ENCODE measurements around the gene SMIM38.

Gene SMIM38

DNA sequence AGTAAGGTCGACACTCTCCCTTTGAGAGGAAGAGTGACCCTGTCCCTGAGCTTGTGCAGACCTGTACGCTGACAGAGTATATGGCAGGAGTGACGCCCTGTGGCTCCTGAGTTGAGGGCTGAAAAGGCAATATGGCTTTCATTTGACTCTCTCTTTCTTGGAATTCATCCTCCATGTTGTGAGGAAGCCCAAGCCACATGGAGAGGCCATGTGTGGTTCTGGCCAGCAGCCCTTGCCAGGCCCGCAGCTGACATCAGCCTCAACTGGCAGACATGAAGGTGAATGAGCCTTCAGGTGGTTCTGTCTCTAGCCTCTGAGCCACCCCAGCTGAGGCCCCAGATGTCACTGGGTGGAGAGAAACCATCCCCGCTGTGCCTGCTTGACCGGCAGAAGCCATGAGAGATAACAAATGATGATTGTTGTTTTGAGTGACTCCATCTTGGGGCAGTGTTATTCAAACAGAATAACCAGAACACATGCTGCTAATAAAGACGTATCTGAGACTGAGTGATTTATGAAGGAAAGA is 31.9 kb downstream of the SMIM38 start:
- DNase-seq = no peak

DNA sequence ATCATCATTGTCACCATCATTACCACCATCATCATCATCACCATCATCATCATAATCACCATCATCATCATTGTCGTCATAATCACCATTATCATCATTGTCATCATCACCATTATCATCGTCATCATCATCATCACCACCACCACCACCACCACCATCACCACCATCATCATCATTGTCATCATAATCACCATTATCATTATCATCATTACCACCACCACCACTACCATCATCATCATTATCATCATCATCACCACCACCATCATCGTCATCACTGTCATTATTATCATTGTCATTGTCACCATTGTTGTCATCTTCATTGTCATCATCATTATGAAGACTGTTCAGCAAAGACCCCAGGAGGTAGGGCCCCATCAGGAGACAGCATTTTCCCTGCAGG is 33.3 kb downstream of the SMIM38 start:
- DNase-seq = no peak

DNA sequence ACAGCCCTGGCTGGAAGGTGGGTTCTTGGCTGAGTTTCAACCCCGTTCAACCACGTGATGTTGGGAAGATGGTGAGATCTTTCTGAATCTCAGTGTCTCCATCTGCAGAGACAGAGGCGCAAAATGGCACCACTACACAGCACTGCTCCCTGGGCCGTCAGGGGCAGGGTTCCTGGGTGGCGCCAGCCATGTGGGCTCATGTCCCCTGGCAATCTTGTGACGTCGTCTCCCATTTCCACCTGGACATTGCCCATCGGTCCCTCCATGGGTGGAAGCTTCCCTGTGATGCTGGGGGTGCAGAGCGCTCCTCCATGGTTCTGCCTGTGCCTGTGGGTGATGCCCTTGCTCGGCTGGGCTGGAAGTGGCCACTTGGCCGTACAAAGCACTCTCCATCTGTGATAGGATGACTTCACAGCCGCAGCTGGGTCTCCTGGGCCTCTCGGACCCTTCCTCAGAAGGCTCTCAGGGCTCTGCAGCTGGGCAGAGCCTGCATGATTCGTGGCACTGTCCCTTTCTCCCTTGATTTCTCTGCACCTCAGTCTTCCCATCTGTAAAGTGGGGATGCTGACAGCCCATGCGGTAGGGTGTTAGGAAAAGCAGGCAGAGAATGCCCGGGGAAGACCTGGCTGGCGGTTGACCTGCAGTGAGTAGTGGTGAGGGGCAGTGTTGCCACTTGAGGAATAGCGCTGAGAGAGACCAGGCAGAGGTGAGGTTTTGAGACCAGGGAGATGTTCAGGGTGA is 35.2 kb downstream of the SMIM38 start:
- no peak for DNase-seq

DNA sequence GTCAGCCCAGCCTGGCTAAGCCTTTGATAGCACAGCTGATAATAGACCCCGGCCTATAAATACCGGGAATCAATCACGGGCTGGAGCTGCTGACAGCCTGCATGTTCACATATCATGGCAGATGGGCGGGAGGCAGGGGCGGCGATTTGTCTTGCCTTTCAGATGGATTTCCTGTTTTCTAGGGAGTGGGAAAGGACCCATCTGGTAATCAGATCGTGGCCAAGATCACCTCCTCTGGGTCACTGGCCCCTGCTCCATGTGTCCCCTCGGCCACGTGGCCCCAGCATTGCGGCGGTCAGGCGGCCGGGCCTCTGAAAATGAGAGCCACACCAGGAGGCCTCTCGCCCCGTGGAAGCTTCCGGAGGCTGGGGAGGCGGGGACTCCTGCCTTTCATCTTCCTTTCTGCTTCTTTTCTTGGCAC is 36.6 kb downstream of the SMIM38 start:
- no peak for DNase-seq

DNA sequence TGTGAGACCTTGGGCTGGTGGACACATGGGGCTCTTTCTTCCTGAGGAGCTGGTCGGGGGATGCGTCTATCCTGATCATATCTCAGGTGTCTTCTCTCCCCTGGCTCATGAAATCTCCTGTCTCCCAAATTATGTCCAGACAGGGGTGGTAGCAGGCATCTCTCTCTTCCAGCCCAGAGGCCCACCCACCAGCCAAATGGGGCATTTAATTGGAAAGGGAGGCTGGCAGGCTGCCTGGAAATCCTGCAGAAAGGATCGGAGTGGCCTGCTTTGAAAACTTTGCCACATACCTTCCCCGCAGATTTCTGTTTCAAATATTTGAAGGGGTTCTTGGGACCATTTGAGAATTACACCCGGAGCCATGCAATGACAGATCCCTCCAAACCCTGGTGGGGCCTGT is 37.4 kb downstream of the SMIM38 start:
- DNase-seq = no peak

DNA sequence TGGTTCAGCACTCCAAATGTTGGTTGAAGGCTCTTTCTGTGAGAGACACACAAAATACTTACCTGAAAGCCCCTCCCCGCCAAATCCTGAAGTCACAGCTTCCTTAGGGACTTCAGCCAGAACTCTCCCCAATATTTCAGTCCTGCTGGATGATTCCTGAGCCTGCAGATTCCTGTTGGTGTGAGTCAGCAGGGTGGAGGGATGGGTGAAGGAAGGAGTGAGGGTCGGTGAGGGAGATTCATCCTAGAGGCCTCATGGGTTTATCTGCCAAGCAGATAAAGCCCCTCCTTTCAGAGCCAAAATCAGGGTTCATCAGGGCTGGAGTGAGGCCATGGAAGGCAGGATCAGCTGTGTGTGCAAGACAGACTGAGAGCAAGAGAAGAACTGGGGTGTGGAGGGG is 37.9 kb downstream of the SMIM38 start:
- no peak for DNase-seq

DNA sequence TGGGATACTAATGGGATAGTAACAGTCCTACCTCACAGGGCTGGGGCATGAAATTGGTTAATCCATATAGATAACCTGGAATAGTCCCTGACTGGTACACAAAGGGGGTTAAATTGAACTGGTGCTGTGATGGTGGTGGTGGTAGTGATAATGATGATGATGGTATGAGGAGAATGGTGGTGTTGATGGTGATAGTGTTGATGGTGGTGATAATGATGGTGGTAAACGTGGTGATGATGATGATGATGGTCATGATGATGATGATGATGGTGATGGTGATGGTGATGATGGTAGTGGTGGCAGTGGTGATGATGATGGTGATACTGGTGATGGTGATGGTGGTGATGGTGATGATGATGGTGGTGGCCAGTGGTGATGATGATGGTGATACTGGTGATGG is 38.7 kb downstream of the SMIM38 start:
- no peak for DNase-seq

DNA sequence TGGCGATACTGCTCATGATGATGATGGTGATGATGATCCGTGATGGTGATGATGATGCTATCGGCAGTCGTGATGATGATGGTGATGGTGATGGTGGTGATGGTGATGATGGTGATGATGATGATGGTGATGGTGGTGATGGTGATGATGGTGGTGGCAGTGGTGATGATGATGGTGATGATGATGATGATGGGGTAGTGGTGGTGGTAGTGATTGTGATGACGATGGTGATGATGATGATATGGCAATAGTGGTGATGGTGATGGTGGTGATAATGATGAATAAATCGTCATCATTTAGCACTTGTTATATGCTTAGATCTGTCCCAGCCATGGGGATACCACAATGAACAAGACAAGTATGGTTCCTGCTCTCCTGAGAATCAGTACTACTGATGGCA is 39.2 kb downstream of the SMIM38 start:
- no peak for DNase-seq

DNA sequence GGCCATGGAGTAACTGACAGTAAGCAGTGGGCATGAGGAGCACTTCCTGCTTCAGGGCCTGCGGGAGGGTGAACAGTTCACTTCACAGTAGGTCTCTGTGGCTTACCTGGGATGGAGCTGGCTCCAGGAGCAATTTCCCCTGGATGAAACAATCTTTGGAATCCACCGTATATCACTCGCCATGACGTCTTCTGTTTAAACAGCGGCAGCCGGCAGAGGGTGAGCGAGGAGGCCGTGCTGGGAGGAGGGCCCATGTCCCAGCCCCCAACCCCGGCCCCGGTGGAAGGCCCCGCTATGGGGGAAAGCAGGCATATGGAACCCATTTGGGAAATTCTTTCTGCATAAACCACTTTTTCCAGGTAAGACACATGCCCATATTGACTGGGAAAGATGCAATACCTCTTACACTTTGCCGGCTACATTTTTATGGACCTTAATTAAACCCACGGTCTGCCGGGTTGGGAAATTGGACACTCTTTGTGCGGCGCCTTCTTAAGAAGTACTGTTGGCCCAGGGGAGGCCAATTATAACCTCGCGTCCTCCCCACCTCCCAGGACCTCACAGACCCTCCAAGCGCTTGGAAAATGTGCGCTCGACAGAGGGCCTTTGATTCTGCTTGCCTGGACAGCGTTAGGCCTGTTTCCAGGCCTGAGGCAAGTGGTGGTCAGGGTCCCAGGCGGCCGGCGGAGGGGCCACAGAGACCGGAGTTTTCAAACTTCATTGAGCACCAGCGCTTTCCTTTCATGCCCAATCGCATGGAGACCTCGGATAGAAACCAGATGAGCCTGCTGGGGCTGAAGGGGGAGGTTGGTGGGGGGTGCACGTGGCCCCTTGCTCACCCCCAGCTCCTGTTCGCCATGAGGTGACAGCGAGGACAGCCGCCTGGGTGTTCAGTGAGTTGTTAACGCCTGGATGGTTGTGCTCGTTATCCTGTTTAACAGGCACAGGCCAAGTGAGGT is 40.4 kb downstream of the SMIM38 start:
- no peak for DNase-seq

DNA sequence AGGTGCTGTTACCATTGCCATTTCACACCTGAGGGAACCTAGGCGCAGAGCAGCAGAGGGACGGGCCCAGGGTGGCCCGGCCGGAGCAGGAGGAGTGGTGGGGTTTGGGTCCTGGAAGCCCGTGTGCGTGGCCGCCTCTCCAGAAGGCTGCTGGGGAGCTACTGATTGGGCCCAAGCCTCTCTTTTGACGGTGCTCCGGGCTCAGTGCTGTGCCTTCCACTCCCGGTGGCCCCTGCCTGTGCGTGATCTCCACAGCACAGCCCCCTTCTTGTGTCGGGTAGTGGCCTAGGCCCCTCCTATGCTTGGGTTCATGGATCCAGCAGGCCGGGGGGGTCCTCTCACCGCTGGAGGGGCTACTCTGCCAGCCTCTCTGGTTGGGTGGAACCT is 41.0 kb downstream of the SMIM38 start:
- no peak for DNase-seq

DNA sequence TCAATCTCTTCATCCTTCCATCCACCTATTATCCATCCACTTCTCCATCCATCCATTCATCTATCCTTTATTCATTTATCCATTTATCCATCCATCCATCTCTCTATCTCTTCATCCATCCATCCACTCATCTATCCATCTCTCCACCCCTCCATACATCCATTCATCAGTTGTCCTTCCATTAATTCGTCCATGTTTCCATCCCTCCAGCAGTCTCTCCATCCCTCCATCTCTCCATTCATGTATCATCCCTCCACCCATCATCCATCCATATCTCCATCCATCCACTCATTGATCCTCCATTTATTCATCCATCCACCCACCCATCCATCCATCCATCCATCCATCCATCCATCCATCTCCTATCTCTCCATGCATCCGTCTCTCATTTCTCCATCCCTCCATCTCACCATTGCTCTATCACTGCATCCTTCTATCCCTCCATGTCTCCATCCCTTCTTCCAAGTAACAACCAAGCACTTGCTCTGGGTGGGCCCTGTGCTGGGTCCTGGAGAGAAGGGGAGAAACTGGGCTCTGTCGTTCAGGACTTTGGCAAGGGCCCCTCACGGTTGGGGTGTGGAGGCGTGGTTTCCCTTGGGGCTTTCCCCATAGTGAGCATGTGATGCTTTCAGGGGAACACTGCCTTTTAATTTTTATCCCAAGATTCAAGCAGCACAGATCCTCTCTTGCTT is 43.3 kb downstream of the SMIM38 start:
- no peak for DNase-seq

DNA sequence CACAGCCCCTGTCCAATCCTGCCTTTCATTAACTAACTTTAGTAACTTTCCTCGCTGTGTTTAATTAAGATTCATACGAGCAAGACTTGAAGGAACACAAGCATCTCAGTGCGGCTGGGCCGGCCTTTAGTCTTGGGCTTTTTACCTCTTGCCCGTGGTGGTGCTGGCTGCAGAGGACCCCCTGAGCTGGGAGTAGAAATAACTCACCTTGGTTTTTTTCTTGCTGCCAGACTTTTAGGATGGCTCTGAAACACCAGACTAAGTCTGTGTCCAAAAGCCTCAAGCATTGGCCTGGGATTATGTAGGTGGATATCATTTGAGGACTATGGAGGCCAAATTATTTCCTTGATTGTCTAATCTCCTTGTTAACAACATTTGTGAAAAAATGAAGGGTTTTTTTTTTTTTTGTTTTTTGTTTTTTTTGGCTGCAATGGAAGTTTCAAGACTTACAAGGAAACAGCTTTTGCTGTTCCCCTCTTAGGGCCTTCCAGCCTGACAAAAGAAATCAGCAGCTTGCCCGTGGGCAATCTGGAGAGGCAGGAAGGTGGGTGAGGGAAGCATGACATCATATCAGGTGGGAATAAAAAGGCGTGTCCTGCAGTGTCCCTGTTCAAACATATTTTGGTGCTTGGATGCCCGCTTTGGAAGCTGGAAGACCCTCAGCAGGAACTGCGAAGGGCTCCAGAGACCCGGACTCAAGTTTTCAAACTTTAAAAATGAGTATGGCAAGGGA is 44.0 kb downstream of the SMIM38 start:
- peak; percentile 17 for DNase-seq

DNA sequence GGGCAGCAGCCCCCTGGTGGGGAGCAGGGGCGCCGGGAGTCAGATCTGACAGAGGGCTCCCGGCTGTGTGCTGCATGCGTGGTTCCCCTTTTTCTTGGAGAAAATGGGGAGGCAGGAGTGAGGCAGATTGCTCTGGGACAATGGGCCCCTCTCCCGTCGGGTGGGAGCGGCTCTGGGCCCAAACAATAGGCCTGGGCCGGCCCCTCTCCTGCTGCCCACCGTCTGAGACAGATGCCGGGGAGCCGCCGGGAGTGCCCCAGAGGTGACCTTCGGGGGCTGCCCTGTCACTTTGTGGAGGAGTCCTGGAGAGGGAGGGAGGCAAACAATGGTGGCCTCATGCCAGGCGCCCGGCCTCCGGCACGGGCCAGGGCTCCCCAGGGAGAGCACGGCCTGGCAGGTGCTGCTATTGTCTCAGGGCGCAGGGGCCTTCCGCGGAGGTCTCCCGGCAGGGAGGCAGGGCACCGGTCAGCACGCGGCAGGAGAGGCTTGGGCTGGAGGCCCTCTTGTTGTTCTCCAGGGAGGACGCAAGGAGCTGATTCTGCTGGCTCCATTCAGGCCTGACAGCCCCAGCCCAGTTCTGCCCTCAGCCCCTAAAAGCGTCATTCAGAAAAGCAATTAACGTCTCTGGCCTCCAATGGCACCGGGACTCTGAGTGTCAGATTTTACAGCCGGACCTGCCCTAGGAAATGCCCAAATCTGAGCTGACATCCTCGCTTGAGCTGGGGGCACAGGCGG is 44.8 kb downstream of the SMIM38 start:
- DNase-seq = peak; percentile 34

DNA sequence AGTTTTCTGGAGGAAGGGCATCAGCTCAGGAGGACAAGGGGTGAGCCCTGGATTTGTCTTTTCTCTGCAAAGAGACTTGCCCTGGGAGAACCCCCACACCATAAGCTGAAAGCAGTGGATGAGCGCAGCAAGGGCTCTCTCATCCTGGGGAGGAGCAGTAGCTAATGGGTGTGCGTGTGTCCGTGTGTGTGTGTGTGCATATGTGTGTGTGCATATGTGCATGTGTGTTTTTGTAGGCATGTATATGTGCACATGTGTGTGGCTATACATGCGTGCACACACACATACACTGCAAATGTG is 45.3 kb downstream of the SMIM38 start:
- peak; percentile 13 for DNase-seq

DNA sequence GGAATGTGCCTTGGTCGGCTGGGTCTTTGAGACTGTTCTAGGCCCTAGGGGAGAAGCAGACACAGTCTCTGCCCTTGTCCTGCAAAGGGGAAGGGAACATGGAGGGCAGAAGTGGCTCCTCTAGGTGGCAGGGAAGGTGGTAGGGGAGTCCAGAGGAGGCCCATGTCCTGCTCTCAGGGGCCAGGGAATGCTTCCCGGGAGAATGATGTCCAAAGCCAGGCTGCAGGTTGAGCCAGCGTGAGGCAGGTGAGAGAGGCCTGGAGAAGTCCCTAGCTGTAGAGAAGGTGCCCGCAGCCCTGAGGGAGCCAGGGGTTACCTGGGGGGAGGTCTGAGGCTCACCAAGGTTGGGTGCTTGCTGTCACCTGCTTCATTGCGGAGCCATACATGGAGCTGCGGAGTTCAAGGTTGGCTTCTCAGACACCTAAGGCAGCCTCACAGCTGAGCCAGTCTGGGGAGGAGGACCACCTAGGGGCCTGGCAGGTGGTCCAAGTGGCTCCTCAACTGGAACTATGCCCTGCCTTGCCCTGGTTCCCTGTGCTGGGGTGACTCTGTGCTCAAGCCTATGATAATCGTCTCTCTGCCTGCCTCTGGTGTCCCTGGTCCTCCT is 46.1 kb downstream of the SMIM38 start:
- peak; percentile 12 for DNase-seq

DNA sequence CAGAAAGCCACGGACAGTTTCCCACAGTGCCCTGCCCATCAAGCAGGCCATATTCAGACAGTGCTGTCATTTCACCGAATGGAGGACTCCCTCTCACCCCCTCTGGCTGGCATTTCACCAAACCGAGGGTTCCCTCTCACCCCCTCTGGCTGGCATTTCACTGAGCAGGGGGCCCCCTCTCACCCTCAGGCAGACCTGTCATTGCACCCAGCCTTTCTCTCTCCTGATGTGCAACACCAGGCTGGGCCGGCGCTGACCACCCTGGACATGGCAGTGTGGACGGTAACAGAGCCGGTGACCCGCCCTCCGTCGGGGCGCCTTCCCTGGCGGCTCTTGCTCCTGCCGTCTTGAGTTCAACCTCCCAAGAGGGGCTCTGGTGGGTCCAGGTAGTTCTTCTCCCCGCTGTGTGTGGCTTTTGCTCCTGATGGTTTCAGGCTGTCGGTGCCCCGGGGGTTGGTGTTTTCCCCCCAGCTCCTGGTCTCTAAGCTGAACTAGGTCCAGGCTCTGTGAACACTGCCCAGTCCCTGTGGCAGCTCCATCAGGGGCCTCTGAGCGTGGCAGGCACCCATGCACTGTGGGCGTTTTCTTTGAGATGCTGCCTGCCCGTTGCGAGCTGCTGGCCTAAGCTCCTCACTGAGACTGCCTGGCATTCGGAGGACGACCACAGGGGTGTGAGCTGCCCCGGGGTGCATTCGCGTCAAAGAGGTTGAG is 46.9 kb downstream of the SMIM38 start:
- peak; percentile 7 for DNase-seq

DNA sequence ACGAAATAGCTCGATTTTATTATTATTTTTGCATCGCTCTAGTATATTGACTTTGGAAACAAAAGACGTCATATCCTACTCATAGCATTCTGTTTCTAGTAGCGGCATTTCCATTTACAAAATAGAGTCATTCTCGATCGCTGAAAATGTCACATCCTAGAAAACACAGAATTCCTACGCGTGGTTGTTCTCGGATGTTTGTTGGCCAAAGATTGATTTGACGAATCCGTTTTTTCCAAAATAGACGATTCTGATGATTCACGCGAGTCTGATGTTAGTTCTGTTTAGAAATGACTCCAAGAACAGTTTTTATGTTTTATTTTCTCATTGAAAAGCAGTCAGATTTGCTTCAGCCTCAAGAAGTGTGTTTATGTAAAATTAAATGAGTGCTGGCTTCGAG is 47.6 kb downstream of the SMIM38 start:
- DNase-seq = no peak

DNA sequence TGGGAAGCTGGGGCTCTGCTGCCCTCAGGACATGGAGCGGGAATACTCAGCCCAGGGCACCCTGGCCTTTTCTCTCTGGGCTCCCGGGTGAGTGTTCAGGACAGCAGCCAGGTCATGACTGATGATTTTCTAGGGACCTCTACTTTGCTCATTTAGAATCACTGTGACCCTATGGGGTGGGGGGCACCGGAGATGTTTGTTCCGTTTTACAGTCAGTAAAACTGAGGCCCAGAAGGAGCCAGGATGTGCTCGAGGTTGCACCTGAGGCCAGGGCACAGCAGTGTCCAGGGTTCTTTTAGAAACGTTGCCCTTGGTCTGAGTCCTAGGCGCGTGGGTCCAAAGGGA is 48.1 kb downstream of the SMIM38 start:
- no peak for DNase-seq

DNA sequence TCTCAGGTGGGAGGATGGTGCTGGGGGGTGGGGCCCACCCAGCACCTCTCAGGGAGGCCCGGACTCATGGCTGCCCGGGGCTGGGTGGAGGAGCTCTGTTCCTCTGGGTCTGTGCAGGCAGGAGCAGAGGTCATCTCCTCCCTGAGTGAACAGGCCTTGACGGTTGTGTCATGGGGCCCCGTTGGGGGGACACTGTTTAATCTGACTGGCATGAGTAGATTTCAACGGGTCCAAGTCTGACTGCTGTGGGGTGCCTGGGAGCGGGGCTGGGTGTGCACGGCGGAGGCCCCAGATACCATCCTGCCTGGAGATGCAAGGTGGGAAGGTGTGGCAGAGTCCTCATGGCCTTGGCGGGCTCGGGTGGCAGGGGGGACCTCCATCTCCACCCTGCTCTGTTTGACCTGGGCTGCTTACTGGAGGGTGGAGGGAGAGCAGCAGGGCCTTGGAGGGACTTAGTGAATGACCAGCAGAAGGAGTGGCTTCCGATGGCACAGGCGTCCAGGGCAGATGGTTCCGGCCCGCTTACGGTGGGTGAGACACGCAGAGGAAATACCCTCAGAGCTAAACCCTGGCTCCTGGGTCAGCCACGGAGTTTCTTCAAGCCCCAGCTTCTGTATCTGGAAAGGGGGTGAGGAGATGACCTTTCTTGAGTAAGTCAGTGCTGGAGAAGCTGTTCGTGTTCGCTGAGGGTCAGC is 48.7 kb downstream of the SMIM38 start:
- peak; percentile 7 for DNase-seq

Measured in right hindlimb (tissue), 1 donor.